Body of pancreas (tissue), 4 donors: ENCODE measurements around the gene EPB41L5.

Source experiments
- POLR2A ChIP-seq, 3 donors: fragments of 450-650 bp; IDR thresholded peaks; one replicate each; pipeline ENCODE4 v1.6.1; 2016; ENCODE audit warnings: antibody characterized with exemption in 3 of 3, mild to moderate bottlenecking in 2 of 3
- TF ChIP-seq, protein P1 (sequence below), 7 experiments: fragments of 450-650 bp in 4 of 7; fragments of 200-600 bp in 3 of 7; sonication (generic) in 3 of 7; IDR thresholded peaks; one replicate each; pipeline ENCODE4 v1.5.1; 2016 to 2019; ENCODE audit warnings: antibody characterized with exemption in 7 of 7

DNA sequence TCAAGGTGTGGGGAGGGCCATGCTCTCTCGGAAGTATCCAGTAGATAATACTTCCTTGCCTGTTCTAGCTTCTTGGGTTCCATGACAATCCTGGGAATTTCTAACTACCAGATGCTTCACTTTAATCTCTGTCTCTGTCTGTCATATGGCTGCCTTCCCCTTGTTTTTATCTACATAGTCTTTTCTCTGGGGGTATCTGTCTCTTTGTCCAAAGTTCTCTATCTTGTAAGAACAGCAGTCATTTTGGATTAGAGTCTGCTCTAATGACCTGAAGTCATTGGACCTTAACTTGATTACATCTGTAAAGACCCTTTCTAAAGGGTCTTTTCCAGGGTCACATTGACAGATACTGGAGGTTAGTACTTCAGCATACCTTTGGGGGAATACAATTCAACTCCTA, 11.4 kb upstream of the EPB41L5 start:
- TF ChIP-seq, protein P1, sequence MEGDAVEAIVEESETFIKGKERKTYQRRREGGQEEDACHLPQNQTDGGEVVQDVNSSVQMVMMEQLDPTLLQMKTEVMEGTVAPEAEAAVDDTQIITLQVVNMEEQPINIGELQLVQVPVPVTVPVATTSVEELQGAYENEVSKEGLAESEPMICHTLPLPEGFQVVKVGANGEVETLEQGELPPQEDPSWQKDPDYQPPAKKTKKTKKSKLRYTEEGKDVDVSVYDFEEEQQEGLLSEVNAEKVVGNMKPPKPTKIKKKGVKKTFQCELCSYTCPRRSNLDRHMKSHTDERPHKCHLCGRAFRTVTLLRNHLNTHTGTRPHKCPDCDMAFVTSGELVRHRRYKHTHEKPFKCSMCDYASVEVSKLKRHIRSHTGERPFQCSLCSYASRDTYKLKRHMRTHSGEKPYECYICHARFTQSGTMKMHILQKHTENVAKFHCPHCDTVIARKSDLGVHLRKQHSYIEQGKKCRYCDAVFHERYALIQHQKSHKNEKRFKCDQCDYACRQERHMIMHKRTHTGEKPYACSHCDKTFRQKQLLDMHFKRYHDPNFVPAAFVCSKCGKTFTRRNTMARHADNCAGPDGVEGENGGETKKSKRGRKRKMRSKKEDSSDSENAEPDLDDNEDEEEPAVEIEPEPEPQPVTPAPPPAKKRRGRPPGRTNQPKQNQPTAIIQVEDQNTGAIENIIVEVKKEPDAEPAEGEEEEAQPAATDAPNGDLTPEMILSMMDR (IDR thresholded peaks at IDR 0.05) = no peak
- no peak for TF ChIP-seq POLR2A (IDR thresholded peaks at IDR 0.05)
